GM19468 (cell line): ENCODE measurements around the gene RASAL1.

ENCODE experiments used
- ATAC-seq: cut with Tn5 transposase; IDR thresholded peaks from one replicate; pipeline ENCODE4 v1.9.1; 2021; ENCODE audit warnings: mild to moderate bottlenecking, moderate library complexity, moderate number of reproducible peaks; ENCODE audit not compliant: unreplicated experiment; ENCODE audit errors: extremely low read depth

Gene RASAL1

GRCh38 chr12:113081873-113082272 is 53.7 kb downstream of the RASAL1 start:
- no peak for ATAC-seq

- ATAC-seq: no peak
Measured at GRCh38 chr12:113077859-113078255, 57.7 kb downstream of the RASAL1 start.

- no peak for ATAC-seq
Measured at GRCh38 chr12:113077057-113077858, 58.3 kb downstream of the RASAL1 start.

GRCh38 chr12:113075137-113075683 is 60.4 kb downstream of the RASAL1 start:
- peak; percentile 83 for ATAC-seq

- ATAC-seq: no peak
Measured at GRCh38 chr12:113073586-113073985, 62.0 kb downstream of the RASAL1 start.

- ATAC-seq: no peak
Measured at GRCh38 chr12:113072136-113072535, 63.4 kb downstream of the RASAL1 start.

- no peak for ATAC-seq
Measured at GRCh38 chr12:113071135-113072112, 64.1 kb downstream of the RASAL1 start.

GRCh38 chr12:113070117-113070906 is 65.2 kb downstream of the RASAL1 start:
- ATAC-seq: no peak

GRCh38 chr12:113069751-113070116 is 65.8 kb downstream of the RASAL1 start:
- no peak for ATAC-seq

GRCh38 chr12:113069149-113069548 is 66.4 kb downstream of the RASAL1 start:
- no peak for ATAC-seq

GRCh38 chr12:113067987-113068935 is 67.3 kb downstream of the RASAL1 start:
- no peak for ATAC-seq

- ATAC-seq: no peak
Measured at GRCh38 chr12:113066813-113067400, 68.7 kb downstream of the RASAL1 start.

- ATAC-seq: no peak
Measured at GRCh38 chr12:113065126-113066007, 70.2 kb downstream of the RASAL1 start.

- no peak for ATAC-seq
Measured at GRCh38 chr12:113064395-113065125, 71.0 kb downstream of the RASAL1 start.

- no peak for ATAC-seq
Measured at GRCh38 chr12:113063396-113064350, 71.9 kb downstream of the RASAL1 start.
